H54 (cell line): ENCODE data around the gene RRAS.

Source experiments
- DNase-seq: peaks from one replicate; pipeline ENCODE4 v3.0.0; 2011; ENCODE audit warnings: low spot score, mixed read lengths; ENCODE audit not compliant: insufficient read length
- FAIRE-seq: peaks from 3 replicates; lab custom pipeline; 2011; peaks lifted over from hg19 to GRCh38; lab: Jason Lieb, UNC
- POLR2A ChIP-seq: IDR thresholded peaks from 2 replicates; pipeline ENCODE4 v1.6.1; 2011; ENCODE audit warnings: low read depth, mild to moderate bottlenecking, low read length

Gene RRAS

DNA sequence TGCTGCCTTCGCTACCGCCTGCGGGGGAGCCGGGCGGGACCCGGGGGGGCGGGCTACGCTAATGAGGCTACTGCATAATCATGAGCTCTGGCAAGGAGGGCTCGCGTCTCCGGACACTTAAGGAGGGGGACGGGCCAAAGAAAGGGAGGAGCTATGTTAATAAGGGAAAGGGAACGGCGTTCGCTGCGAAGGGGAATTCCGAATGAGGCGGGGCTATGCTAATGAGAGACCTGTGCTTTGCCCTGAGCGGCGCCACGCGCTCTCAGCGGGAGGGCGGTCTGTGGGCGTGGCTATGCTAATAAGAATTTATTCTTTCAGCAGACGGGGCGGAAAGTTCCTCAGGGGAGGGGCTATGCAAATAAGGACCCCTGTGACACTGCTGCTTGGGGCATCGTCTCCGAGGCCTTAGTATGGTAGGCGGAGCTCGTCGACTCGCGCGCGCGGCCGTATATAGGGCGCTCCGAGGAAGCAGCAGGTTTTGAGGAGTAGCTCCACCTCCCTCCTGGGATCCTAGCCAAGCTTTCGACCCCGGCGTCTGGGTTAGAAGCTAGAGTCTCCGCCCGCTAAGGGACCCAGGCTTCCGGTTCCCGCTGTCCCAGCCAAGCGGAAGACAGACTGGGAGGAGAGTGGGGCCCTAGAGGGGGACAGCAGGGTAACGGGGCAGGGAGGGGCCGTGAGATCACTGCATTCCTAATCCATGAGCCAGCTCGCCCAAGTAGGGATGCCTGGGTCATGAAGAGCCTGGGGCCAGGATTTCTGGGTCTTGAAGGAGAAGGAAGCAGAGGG lies at the start of gene RRAS:
Gene RRAS, minus strand, starts transcription at position 31 of the 786 bp plus-strand sequence. CDS start 45 bp downstream, outside the sequence.
- peak; percentile 53 for TF ChIP-seq POLR2A
- DNase-seq (peak; percentile 99), FAIRE-seq (peak; percentile 82)

DNA sequence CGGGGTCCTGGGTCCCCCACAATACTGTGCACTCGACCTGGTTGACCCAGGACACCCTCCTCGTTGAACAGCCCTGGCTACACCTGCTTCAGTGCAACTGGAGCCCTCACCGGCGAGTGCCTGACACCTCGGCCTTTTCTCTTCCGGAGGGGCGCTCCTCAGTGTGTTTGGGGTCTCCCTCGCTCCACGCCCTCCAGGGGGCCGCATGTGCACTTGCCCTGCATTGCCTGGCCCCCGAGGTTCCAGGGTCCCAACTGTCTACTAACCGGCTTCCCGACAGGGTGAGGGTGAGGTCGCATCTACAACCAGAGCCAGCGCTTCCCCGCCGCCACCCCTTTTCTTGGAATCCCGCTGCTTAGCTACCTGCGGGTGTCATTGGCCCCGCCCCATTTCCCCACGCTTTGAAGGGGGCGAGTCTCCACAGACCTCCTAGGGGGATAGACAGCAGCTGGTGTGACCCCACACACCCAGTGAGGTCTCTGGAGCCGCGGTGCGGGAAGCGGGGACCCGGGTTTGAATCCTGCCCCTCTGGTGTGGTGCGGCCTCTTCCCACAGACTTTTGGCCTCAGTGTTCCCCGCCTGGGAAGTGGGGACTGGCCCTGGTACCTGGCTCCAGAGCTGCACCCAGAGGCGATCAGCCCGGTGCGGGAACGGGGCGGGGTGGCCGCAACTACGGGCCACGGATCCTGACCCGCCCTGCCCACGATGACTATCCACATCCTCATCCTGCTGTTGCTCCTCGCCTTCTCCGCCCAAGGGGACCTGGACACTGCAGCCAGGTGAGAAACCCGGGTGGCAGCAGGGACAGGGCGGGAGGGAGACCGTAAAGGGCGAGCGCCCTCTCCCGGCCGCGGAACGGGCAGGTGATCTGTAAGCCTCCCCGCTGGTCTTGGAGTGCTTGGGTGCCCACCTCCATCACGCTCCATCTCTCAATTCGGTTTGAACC lies 49.5 kb upstream of the RRAS start, which contains the start of gene ADM5:
Gene ADM5, plus strand, starts transcription at position 462 of the 946 bp plus-strand sequence. Its CDS starts 244 bp downstream, at position 706.
- FAIRE-seq (no peak), DNase-seq (no peak)
- TF ChIP-seq POLR2A = no peak

DNA sequence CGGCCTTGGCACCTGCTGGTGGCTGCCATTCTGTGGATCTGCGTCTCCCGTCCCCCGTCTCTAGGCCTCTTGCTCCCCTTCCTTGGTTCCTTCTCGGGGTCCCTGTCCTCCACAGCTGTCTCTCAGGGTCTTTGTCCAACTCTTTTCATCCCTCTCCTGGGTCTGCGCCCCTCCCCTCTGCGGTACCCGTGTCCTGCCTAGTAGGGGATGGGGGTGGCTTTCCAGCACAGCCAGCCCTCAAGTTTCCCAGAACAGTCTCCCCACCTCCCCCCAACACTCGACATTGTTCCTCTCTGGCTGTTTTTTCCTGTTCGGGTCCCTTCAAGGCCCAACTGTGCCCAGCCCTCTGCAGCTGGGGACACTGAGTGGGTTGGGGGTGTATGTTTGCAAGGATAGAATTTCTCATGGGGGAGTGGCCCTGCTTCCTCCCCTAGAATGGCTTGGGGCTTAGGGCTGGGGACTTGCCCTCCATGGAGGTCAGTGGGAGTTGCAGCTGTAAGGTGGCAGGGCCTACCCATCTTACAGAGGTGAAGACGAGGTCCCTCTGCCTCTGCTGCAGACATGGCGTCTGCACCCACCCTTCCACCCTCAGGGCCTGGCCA lies 48.7 kb upstream of the RRAS start:
- DNase-seq = no peak
- no peak for TF ChIP-seq POLR2A
- FAIRE-seq = no peak

DNA sequence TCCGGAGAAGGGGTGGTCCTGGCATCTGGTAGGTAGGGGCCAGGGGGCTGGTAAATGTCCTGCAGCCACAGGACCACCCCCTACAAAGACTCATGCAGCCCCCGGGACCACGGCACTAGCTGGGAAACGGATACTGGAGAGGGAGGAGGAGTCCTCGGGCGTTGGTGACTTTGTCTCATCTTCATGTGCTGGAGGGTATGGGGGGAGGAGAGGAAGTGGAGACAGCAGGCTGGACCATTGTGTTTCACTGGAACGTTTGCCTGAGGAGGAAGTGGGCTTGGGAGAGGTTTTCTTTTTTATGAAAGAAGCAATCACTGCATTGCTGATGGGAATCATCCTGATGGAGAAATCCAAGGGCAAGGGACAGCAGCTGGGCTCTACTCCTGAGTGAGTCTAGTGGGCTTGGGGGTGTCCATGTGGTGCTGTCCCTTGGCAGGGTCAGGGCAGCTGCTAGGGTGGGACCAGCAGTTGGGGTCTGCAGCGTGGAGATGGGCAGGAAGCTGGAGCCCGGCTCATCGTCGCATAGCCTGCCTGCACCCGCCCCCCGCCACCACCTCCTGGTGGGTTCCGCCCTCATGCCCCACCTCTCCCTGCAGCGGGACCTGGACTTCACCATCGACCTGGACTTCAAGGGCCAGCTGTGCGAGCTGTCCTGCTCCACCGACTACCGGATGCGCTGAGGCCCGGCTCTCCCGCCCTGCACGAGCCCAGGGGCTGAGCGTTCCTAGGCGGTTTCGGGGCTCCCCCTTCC lies 47.8 kb upstream of the RRAS start:
- FAIRE-seq = no peak
- TF ChIP-seq POLR2A = no peak
- DNase-seq = no peak

DNA sequence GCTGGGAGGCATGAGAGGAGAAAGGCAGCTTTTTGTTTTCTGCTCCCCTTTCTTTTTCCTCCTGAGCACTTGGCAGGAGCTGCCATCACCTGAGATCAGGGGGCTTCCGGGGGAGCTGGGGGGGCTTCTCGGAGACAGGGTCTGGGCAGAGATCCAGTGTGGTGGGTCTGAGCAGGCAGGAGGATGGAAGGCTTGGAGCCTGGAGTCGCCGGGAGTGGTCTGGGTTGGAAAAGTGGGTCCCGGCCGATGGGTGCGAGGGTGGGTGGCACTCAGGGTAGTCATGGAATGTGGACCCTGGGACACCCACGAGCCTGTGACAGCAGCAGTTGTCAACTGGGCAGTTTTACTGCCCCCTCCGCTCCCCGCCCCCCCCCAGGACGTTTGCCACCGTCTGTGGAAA lies 47.2 kb upstream of the RRAS start:
- no peak for DNase-seq
- no peak for TF ChIP-seq POLR2A
- FAIRE-seq = no peak

DNA sequence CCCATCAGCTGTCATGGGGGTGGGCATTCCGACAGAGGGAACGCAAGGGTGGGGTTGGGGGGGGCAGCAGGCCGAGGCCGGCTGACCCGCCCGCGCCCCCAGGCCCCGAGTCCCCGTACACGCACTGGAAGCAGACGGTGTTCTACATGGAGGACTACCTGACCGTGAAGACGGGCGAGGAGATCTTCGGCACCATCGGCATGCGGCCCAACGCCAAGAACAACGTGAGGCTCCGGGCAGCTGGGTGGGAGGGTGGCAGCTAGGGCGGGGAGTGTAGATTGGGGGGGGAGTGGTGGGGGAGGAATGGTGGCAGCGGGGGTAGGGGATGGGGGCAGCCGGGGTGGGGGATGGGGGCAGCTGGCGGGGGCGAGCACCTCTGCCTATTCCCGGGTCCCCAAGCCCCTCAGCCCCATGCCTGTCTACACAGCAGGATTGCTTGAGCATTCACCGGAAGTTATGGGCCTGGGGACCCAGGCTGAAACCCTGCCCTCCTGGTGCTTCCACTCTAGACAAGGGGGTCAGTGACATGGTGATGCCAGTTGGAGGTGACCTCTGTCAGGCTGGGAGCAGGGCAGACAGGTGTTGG lies 46.7 kb upstream of the RRAS start:
- no peak for TF ChIP-seq POLR2A

DNA sequence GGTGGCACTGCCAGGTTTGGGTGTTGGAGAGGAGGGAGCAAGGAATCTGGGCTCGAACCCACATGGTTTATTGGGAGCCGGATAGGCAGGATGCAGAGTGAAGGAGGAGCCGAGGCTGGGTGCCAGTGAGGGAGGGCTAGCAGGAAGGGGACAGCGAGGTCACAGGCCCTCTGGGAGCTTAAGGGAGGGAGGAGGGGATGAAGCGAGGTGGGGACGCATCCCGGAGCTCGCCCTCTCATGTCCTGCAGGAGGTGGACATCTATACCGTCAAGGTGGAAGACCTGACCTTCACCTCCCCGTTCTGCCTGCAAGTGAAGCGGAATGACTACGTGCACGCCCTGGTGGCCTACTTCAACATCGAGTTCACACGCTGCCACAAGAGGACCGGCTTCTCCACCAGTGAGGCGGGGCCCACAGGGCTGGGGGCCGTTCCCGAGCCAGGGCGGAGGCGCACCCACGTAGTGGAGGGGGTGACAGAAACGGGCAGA lies 45.9 kb upstream of the RRAS start:
- no peak for FAIRE-seq
- no peak for TF ChIP-seq POLR2A
- no peak for DNase-seq

More for the DNA sequence above, 46.7 kb upstream of the RRAS start:
- DNase-seq = no peak
- no peak for FAIRE-seq

DNA sequence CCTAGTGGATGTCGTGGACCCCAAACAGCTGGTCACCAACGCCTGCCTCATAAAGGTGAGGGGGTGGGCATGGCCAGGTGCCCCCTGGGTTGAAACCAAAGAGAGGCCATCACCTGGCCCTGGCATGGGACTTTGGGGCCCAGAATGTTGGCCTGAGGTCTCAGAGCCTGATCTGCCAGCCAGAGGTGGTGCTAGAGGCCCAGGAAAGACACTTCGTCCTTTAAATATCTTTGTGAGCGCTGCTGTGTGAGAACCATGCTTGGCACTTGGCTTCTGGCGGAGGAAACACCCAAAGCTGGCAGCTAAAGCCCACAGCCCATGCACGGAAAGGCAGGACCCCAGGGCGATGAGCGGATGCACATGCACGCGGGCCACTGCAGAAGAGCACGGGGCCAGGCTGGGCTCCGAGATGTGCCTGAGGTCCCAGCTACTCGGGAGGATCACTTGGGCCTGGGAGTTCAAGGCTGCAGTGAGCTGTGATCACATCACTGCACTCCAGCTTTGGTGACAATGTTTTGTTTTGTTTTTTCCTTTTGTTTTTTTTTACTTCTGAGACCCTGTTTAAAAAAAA lies 45.1 kb upstream of the RRAS start:
- no peak for FAIRE-seq
- no peak for DNase-seq
- no peak for TF ChIP-seq POLR2A

DNA sequence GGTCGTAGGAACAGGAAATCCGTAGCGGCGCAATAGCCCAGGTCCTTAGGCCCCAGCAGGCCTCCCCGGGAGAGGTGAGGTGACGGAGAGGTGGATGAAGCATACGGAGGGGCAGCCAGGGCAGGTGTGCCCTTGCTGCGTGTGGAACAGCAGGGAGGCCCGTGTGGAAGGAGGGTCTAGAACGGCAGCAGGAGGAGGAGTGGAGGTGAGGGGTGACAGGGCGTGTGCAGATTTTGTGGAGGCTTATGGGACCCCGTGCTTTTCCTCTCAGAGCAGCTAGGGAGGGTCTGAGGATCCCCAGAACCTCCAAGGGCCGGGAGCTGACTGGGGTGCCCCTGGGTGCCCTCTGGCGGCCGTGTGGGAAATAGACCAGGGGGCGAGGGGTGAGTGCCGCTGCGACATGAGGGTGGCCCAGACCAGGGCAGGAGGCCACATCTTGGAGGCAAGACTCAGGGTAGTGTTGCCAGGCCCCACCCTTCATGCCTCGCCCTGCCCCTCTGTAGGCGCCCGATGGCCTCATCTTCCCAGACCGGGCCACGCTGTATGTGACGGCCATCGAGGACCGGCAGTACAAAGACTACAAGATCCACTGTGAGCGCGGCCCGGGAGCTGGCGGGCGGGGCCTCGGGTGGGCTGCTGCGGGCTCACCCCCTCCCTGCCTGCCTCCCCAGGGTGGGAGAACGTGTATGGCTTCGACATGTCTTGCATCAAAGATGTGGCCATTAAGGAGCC lies 44.5 kb upstream of the RRAS start:
- FAIRE-seq (no peak), DNase-seq (no peak)
- TF ChIP-seq POLR2A = no peak

DNA sequence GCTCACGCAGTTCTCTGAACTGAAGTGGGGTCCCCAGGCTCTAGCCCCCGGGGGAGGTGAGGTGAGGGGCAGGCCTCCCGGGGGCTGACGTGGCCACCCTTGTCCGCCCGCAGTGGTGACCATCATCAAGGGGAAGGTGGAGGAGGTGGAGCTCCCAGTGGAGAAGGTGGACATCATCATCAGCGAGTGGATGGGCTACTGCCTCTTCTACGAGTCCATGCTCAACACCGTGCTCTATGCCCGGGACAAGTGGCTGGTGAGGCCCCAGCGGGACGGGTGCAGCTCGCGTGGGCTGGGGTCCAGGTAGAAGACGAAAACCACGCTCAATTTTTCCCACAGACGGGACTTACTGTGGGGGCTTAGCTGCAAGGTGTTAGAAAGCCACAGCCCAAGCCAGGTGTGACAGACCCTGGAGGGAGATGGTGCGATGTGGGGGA lies 43.9 kb upstream of the RRAS start:
- FAIRE-seq (no peak), DNase-seq (no peak)
- no peak for TF ChIP-seq POLR2A

DNA sequence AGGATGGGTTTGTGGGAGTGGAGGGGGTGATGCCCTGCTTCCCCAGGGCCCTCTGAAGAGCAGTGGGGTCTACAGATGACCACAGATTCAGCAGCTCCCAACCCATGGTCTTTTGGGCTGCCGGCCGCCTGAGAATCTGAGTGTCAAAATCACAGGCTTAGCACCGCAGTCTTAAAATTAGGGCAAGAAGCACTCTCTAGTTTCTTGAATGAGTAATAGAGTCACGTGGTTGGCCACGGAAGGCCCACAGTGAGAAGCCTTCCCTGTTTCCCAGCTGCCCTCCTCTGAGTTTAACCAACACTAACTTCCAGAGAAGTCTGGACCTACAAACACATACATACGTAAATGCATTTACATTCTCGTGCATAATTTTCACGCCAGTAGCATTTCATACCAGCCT lies 42.3 kb upstream of the RRAS start:
- TF ChIP-seq POLR2A = no peak
- DNase-seq (no peak), FAIRE-seq (no peak)

DNA sequence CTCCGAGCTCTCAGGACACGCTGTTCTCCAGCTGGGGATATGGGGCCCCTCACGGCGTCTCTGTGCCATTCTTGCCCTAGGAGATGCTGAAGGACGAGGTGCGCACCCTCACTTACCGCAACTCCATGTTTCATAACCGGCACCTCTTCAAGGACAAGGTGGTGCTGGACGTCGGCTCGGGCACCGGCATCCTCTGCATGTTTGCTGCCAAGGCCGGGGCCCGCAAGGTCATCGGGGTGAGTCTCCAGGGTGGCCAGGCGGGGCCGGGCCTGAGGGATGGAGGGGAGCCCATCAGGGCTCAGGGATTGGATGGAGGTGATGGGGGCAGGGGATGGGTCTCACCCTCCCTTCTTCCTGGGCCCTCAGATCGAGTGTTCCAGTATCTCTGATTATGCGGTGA lies 41.9 kb upstream of the RRAS start:
- TF ChIP-seq POLR2A = no peak
- FAIRE-seq (no peak), DNase-seq (no peak)
